Astrocyte of the spinal cord (primary cell): ENCODE results near the gene ANKRD2.
A peak's percentile ranks its signal among the peaks of the same experiment; 100 is the strongest.

Source experiments
- DNase-seq: peaks from one replicate; pipeline ENCODE4 v3.0.0; 2011; ENCODE audit warnings: low read depth, low spot score
- H3K4me3 ChIP-seq: 2 replicates; pipeline ENCODE4 v1.5.1; 2011; ENCODE audit warnings: low read depth, mild to moderate bottlenecking, low read length, moderate library complexity
- CTCF ChIP-seq: IDR thresholded peaks from 2 replicates; pipeline ENCODE4 v1.5.1; 2012; ENCODE audit warnings: low read depth, mild to moderate bottlenecking, low read length, inconsistent platforms
- in situ Hi-C: cut with HindIII; loops from 2 replicates; pipeline ENCODE4 v1.10.0; 2017; ENCODE audit warnings: low sequenced_read_pairs

ANKRD2 gene

DNA sequence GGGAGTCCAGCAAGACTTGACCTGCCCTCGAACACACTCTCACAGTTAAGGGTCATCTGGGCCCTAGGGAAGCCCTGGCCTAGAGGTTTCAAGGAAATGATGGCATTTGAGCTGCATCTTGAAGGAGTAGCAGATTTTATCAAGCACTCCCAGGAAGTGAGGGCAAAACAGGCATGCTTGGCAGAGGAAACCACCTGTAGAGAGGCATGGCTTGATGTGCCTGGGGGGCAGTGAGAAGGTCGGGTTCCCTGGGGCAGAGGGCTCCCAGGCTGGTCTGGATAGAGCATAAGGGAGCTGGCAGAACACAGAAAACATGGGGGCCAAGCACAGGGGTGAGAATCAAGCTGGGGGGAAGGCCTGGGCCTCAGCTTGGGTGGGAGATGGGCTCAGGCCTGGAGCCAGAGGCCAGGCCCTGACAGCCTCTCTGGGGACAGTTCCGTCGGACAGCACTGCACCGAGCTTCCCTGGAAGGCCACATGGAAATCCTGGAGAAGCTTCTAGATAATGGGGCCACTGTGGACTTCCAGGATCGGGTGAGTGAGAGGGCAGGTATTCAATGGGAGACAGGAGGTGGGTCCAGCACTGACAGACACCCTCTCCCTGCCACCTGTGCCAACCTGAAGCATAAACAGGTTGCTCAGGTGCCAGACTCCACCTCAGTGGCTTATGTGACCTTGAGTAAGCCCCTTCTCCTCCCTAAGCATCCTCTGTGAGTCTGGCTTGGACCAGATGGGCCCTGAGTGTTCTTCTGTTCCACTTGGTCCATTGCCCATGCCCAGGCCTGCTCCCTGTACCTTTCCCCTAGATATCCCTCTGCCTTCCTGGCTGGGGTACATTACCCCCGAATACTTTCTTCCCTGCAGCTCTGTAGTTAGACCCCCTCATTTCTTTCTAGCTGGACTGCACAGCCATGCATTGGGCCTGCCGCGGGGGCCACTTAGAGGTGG, 8.1 kb downstream of the ANKRD2 start:
- no peak for TF ChIP-seq CTCF
- DNase-seq: no peak
- H3K4me3 ChIP-seq: no peak overlapping the region
- in situ Hi-C loops: no loop called here

- DNase-seq: no peak
- TF ChIP-seq CTCF: no peak
- no peak overlapping the region for H3K4me3 ChIP-seq
- in situ Hi-C loops: no loop called here
These were observed 9.6 kb downstream of the ANKRD2 start for GRCh38 chr10:97582169-97582568.

GRCh38 chr10:97583476-97583875, 10.9 kb downstream of the ANKRD2 start:
- DNase-seq: no peak
- H3K4me3 ChIP-seq: no peak overlapping the region
- in situ Hi-C loops: no loop called here
- TF ChIP-seq CTCF: no peak

- peak; percentile 73 for DNase-seq
- H3K4me3 ChIP-seq: no peak within 1 kb of the TSS
- TF ChIP-seq CTCF: no peak
- in situ Hi-C loops: no loop called here
These were observed 11.7 kb downstream of the ANKRD2 start, which contains the start of gene HOGA1 for GRCh38 chr10:97584060-97584797. Gene HOGA1 (plus strand): TSS chr10:97584389. CDS start chr10:97584704, 315 bp downstream.

DNA sequence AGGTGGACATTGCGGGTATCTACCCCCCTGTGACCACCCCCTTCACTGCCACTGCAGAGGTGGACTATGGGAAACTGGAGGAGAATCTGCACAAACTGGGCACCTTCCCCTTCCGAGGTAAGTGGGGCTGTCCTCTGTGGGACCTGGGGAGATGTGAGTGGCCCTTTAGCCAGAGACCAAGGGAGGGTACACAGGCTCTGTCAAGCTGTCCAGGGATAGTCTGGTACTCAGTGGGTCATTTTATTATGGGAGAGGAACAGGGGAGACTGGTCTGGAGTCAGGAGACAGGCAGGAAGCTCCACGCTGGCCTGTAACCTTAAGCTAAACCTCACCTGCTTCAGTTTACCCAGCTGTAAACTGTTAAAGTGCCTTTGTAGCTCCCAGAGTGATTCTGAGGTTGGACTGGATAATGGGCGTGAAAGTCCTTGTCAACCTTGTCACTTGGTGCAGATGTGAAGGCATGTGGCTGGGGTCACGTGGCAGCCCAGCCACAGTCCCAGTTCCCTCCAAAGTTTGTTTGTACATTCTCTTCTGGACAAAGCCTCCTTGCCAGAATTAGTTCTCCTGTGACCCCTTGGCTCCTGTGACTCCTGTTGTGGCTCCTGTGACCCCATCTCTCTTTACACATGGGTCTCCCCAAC, 12.3 kb downstream of the ANKRD2 start:
- in situ Hi-C loops: no loop called here
- no peak for DNase-seq
- TF ChIP-seq CTCF: no peak
- no peak overlapping the region for H3K4me3 ChIP-seq

DNA sequence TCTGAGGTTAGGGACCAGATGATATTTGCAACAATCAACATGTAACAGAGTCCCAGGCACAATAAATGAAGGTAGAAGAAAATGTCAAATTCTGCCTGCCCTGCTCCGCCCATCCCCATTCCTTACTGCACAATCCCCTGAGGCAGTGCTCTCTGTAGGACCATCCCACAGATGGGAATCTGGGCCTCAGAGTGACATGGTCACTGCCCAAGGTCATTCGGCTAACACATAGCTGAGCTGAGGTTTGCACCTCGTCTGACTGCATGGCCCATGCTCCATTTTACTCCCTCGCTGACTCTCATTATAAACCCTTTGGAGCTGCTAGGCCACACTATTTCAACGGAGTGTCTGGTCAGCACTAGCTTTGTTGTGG, 12.8 kb downstream of the ANKRD2 start:
- DNase-seq: no peak
- H3K4me3 ChIP-seq: no peak overlapping the region
- in situ Hi-C loops: no loop called here
- TF ChIP-seq CTCF: no peak
